ENCODE measurements around the gene PEPD. TPM values are rescaled to one million over a fixed set of nuclear protein-coding genes. Genes with fewer than 3 reads are reported as not detected.

The PEPD gene
- total and polyA plus RNA-seq, 2 donors (not counting 3 experiments of a cell fraction or from before 2014, with no cell fraction given): 73.7 to 126 TPM

GRCh38 chr19:33487901-33488800 is 33.4 kb downstream of the PEPD start:
- Histone ChIP-seq H3K27me3 (ENCODE audit: control insufficient read depth in 2 of 2, insufficient read depth in 2 of 2, low read length in 2 of 2) (no peaks in the 10 kb centered on the region), H3K27ac (ENCODE audit: insufficient read depth, low read depth, low read length) (no peak overlapping the region), H3K9ac (replicated peaks; ENCODE audit: extremely low read depth, insufficient read depth, low read length) (no peak overlapping the region), H3K4me1 (ENCODE audit: control insufficient read depth, extremely low read depth, insufficient read depth, low read length) (peaks cover 4% of the 10 kb centered on the region), H4K20me1 (replicated peaks; ENCODE audit: control insufficient read depth, extremely low read depth, insufficient read depth, low read length) (no peaks in the 10 kb centered on the region), H3K36me3 (ENCODE audit: control insufficient read depth in 2 of 2, extremely low read depth in 1 of 2, insufficient read depth in 2 of 2, low read length in 2 of 2) (peaks cover 0 to 2% of the 10 kb centered on the region in 2 experiments), H3K4me2 (ENCODE audit: insufficient read depth, low read length) (no peak overlapping the region), H3K9me1 (replicated peaks; ENCODE audit: control insufficient read depth, extremely low read depth, insufficient read depth, low read length) (no peaks in the 10 kb centered on the region), H2AFZ (ENCODE audit: low read depth, low read length) (no peak overlapping the region), H3K9me3 (replicated peaks; ENCODE audit: control insufficient read depth, insufficient read depth, low read length) (no peaks in the 10 kb centered on the region), H3K4me3 (replicated peaks in 1 of 3; ENCODE audit: insufficient read depth in 1 of 3, low read depth in 1 of 3, low read length in 3 of 3) (no peak overlapping the region), H3K79me2 (ENCODE audit: control insufficient read depth, insufficient read depth, low read length) (no peaks in the 10 kb centered on the region)
- intact Hi-C loops (cut with micrococcal nuclease) (no loop called here), dilution Hi-C loops (cut with MboI; ENCODE audit: extremely low pct_ligation_motif_present, low sequenced_read_pairs) (no loop called here)
- DNase-seq (ENCODE audit: low read depth, low spot score): no peak
- BruUV-seq (replicated peaks): no TSS peak
- POLR2A ChIA-PET: no interaction called here
- no peak for TF ChIP-seq FOS (IDR thresholded peaks at IDR 0.05; ENCODE audit: borderline replicate concordance, insufficient read depth, low read length)
- TF ChIP-seq MAX (IDR thresholded peaks at IDR 0.05; ENCODE audit: insufficient read depth, insufficient read length): no peak
- no peak for TF ChIP-seq EZH2 (IDR thresholded peaks at IDR 0.05; ENCODE audit: borderline replicate concordance, low read depth, low read length, severe bottlenecking)
- TF ChIP-seq MYC (IDR thresholded peaks at IDR 0.05; ENCODE audit: low read depth, low read length): no peak
- no peak for TF ChIP-seq POLR2A (IDR thresholded peaks at IDR 0.05; ENCODE audit: low read depth, low read length)
- no peak for TF ChIP-seq GATA2 (IDR thresholded peaks at IDR 0.05; ENCODE audit: insufficient read depth, insufficient read length, low read depth, low read length)
- TF ChIP-seq JUN (IDR thresholded peaks at IDR 0.05; ENCODE audit: borderline replicate concordance, insufficient read depth, insufficient read length, low read depth): no peak
- no peak for TF ChIP-seq CTCF (IDR thresholded peaks at IDR 0.05; ENCODE audit: extremely low read depth in 1 of 2, insufficient read depth in 1 of 2, low read depth in 1 of 2, low read length in 2 of 2)
- TF ChIP-seq POLR2AphosphoS5 (IDR thresholded peaks at IDR 0.05; ENCODE audit: insufficient read depth, low read depth, low read length): no peak
- FAIRE-seq: no peak
- CTCF ChIA-PET: no interaction called here
